Measurements from ENCODE around the gene VKORC1L1.
"Not testable (repeated sequence)": the region's sequence is repeated elsewhere in the genome, so short reads cannot be mapped to it uniquely, and the experiment has no call there.

VKORC1L1 gene

GRCh38 chr7:65953890-65954450 lies 81.1 kb downstream of the VKORC1L1 start:
- Histone ChIP-seq H2AFZ (ENCODE audit: low read length) (no peak overlapping the region), H3K36me3 (replicated peaks; ENCODE audit: insufficient read depth, low read length) (no peaks in the 10 kb centered on the region; the same call in 1 of the 2 replicates), H3K9me2 (replicated peaks; ENCODE audit: insufficient read depth, low read length) (no peaks in the 10 kb centered on the region), H3K4me1 (ENCODE audit: low read length) (no peaks in the 10 kb centered on the region), H3K79me2 (ENCODE audit: low read length) (no peaks in the 10 kb centered on the region), H3K27me3 (replicated peaks; ENCODE audit: insufficient read depth, low read length) (no peaks in the 10 kb centered on the region), H3K27ac (ENCODE audit: low read length) (no peak overlapping the region), H3F3A (ENCODE audit: insufficient read depth, low read length) (0 out of 2 replicates have a peak, but pooled peaks cover 2% of the 10 kb centered on the region), H3K4me2 (ENCODE audit: low read depth, low read length) (no peak overlapping the region), H3K9ac (ENCODE audit: low read length) (no peak overlapping the region), H4K20me1 (ENCODE audit: insufficient read depth, low read length) (no peaks in the 10 kb centered on the region), H3K9me3 (replicated peaks; ENCODE audit: insufficient read depth, low read length) (no peaks in the 10 kb centered on the region), H3K4me3 (ENCODE audit: low read length) (no peak overlapping the region)
- DNase-seq: no peak
- no peak for TF ChIP-seq EZH2phosphoT487 (IDR thresholded peaks at IDR 0.05; ENCODE audit: low read length)

GRCh38 chr7:65955718-65956117 lies 82.8 kb downstream of the VKORC1L1 start:
- Histone ChIP-seq H4K20me1 (ENCODE audit: insufficient read depth, low read length) (no peaks in the 10 kb centered on the region), H3K4me3 (ENCODE audit: low read length) (no peak overlapping the region), H3K4me1 (ENCODE audit: low read length) (no peaks in the 10 kb centered on the region), H3F3A (ENCODE audit: insufficient read depth, low read length) (0 out of 2 replicates have a peak, but pooled peaks cover 2% of the 10 kb centered on the region), H3K36me3 (replicated peaks; ENCODE audit: insufficient read depth, low read length) (peaks cover 4% of the 10 kb centered on the region; the same call in 1 of the 2 replicates), H3K9me2 (replicated peaks; ENCODE audit: insufficient read depth, low read length) (no peaks in the 10 kb centered on the region), H3K79me2 (ENCODE audit: low read length) (no peaks in the 10 kb centered on the region), H3K27ac (ENCODE audit: low read length) (no peak overlapping the region), H3K4me2 (ENCODE audit: low read depth, low read length) (no peak overlapping the region), H3K9me3 (replicated peaks; ENCODE audit: insufficient read depth, low read length) (no peaks in the 10 kb centered on the region), H2AFZ (ENCODE audit: low read length) (no peak overlapping the region), H3K9ac (ENCODE audit: low read length) (no peak overlapping the region), H3K27me3 (replicated peaks; ENCODE audit: insufficient read depth, low read length) (no peaks in the 10 kb centered on the region)
- no peak for DNase-seq
- TF ChIP-seq EZH2 (optimal IDR thresholded peaks at IDR 0.05; ENCODE audit: low read depth, low read length) (no peak), EZH2phosphoT487 (IDR thresholded peaks at IDR 0.05; ENCODE audit: low read length) (no peak), CTCF (IDR thresholded peaks at IDR 0.05; ENCODE audit: low read length) (no peak)

GRCh38 chr7:65960351-65961074 lies 87.6 kb downstream of the VKORC1L1 start:
- H3K4me3 ChIP-seq (ENCODE audit: low read length): no peak overlapping the region
- no peaks in the 10 kb centered on the region for H4K20me1 ChIP-seq (ENCODE audit: insufficient read depth, low read length)
- no peaks in the 10 kb centered on the region for H3K4me1 ChIP-seq (ENCODE audit: low read length)
- no peaks in the 10 kb centered on the region for H3K9me3 ChIP-seq (replicated peaks; ENCODE audit: insufficient read depth, low read length)
- H3K27me3 ChIP-seq (replicated peaks; ENCODE audit: insufficient read depth, low read length): no peaks in the 10 kb centered on the region
- no peak for DNase-seq
- no peak overlapping the region for H2AFZ ChIP-seq (ENCODE audit: low read length)
- no peaks in the 10 kb centered on the region for H3K79me2 ChIP-seq (ENCODE audit: low read length)
- H3F3A ChIP-seq (ENCODE audit: insufficient read depth, low read length): 0 out of 2 replicates have a peak, but pooled peaks cover 2% of the 10 kb centered on the region
- H3K4me2 ChIP-seq (ENCODE audit: low read depth, low read length): no peak overlapping the region
- TF ChIP-seq EZH2 (optimal IDR thresholded peaks at IDR 0.05; ENCODE audit: low read depth, low read length): no peak
- TF ChIP-seq EZH2phosphoT487 (IDR thresholded peaks at IDR 0.05; ENCODE audit: low read length): no peak
- TF ChIP-seq CTCF (IDR thresholded peaks at IDR 0.05; ENCODE audit: low read length): no peak
- H3K9me2 ChIP-seq (replicated peaks; ENCODE audit: insufficient read depth, low read length): no peaks in the 10 kb centered on the region
- H3K9ac ChIP-seq (ENCODE audit: low read length): no peak overlapping the region
- H3K27ac ChIP-seq (ENCODE audit: low read length): no peak overlapping the region
- H3K36me3 ChIP-seq (replicated peaks; ENCODE audit: insufficient read depth, low read length): peaks cover 11% of the 10 kb centered on the region; the same call in 1 of the 2 replicates

GRCh38 chr7:65962033-65962432 lies 89.2 kb downstream of the VKORC1L1 start:
- no peaks in the 10 kb centered on the region for H3K27me3 ChIP-seq (replicated peaks; ENCODE audit: insufficient read depth, low read length)
- no peaks in the 10 kb centered on the region for H3K9me2 ChIP-seq (replicated peaks; ENCODE audit: insufficient read depth, low read length)
- H3K4me3 ChIP-seq (ENCODE audit: low read length): no peak overlapping the region
- DNase-seq: no peak
- no peaks in the 10 kb centered on the region for H3K79me2 ChIP-seq (ENCODE audit: low read length)
- H4K20me1 ChIP-seq (ENCODE audit: insufficient read depth, low read length): no peaks in the 10 kb centered on the region
- H3K9me3 ChIP-seq (replicated peaks; ENCODE audit: insufficient read depth, low read length): no peaks in the 10 kb centered on the region
- H3K9ac ChIP-seq (ENCODE audit: low read length): no peak overlapping the region
- H2AFZ ChIP-seq (ENCODE audit: low read length): no peak overlapping the region
- H3K27ac ChIP-seq (ENCODE audit: low read length): no peak overlapping the region
- 0 out of 2 replicates have a peak, but pooled peaks cover 2% of the 10 kb centered on the region for H3F3A ChIP-seq (ENCODE audit: insufficient read depth, low read length)
- H3K4me2 ChIP-seq (ENCODE audit: low read depth, low read length): no peak overlapping the region
- no peak for TF ChIP-seq CTCF (IDR thresholded peaks at IDR 0.05; ENCODE audit: low read length)
- TF ChIP-seq EZH2phosphoT487 (IDR thresholded peaks at IDR 0.05; ENCODE audit: low read length): no peak
- TF ChIP-seq EZH2 (optimal IDR thresholded peaks at IDR 0.05; ENCODE audit: low read depth, low read length): no peak
- H3K4me1 ChIP-seq (ENCODE audit: low read length): no peaks in the 10 kb centered on the region
- peaks cover 11% of the 10 kb centered on the region; the same call in 1 of the 2 replicates for H3K36me3 ChIP-seq (replicated peaks; ENCODE audit: insufficient read depth, low read length)

- not testable (repeated sequence) for H2AFZ ChIP-seq (ENCODE audit: low read length); H4K20me1 ChIP-seq (ENCODE audit: insufficient read depth, low read length); H3K27ac ChIP-seq (ENCODE audit: low read length); H3K4me3 ChIP-seq (ENCODE audit: low read length); H3K4me2 ChIP-seq (ENCODE audit: low read depth, low read length); H3K79me2 ChIP-seq (ENCODE audit: low read length); H3K27me3 ChIP-seq (replicated peaks; ENCODE audit: insufficient read depth, low read length); H3K4me1 ChIP-seq (ENCODE audit: low read length); DNase-seq; H3K9me3 ChIP-seq (replicated peaks; ENCODE audit: insufficient read depth, low read length); H3K9me2 ChIP-seq (replicated peaks; ENCODE audit: insufficient read depth, low read length); H3K9ac ChIP-seq (ENCODE audit: low read length); H3F3A ChIP-seq (ENCODE audit: insufficient read depth, low read length)
- H3K36me3 ChIP-seq (replicated peaks; ENCODE audit: insufficient read depth, low read length): peaks cover 11% of the 10 kb centered on the region; the same call in 1 of the 2 replicates
These were observed 91.8 kb downstream of the VKORC1L1 start for GRCh38 chr7:65964671-65965070.

All from MM.1S (cell line).